Stimulated activated naive CD8-positive, alpha-beta T cell treated with anti-CD3 and anti-CD28 coated beads, Interleukin-15, Interleukin-2, amounts not matched to agents 100 ng/mL and 50 ng/mL, for 24 hours (primary cell): ENCODE results near the gene INPP4B.

ENCODE experiments used
- H3K27ac Mint-ChIP-seq: one replicate; pipeline ENCODE4 v1.8.0; 2021; ENCODE audit warnings: mild to moderate bottlenecking, mixed read lengths
- H3K27me3 Mint-ChIP-seq: one replicate; pipeline ENCODE4 v1.8.0; 2021; ENCODE audit warnings: mixed read lengths
- H3K36me3 Mint-ChIP-seq: one replicate; pipeline ENCODE4 v1.8.0; 2021; ENCODE audit warnings: low read depth, mixed read lengths
- H3K4me1 Mint-ChIP-seq: one replicate; pipeline ENCODE4 v1.8.0; 2021; ENCODE audit warnings: low read depth, mixed read lengths
- H3K4me3 Mint-ChIP-seq: one replicate; pipeline ENCODE4 v1.8.0; 2021; ENCODE audit warnings: mild to moderate bottlenecking, mixed read lengths
- H3K9me3 Mint-ChIP-seq: one replicate; pipeline ENCODE4 v1.8.0; 2021; ENCODE audit warnings: mixed read lengths

INPP4B gene

GRCh38 chr4:142452161-142452855 is 393.8 kb downstream of the INPP4B start:
- Mint-ChIP-seq H3K4me3 (no peak overlapping the region), H3K27ac (no peak overlapping the region), H3K9me3 (peaks cover 4% of the 10 kb centered on the region), H3K4me1 (no peaks in the 10 kb centered on the region), H3K36me3 (no peaks in the 10 kb centered on the region), H3K27me3 (no peaks in the 10 kb centered on the region)

- H3K27ac Mint-ChIP-seq: no peak overlapping the region
- no peak overlapping the region for H3K4me3 Mint-ChIP-seq
- no peaks in the 10 kb centered on the region for H3K36me3 Mint-ChIP-seq
- H3K27me3 Mint-ChIP-seq: no peaks in the 10 kb centered on the region
- H3K4me1 Mint-ChIP-seq: peaks cover 13% of the 10 kb centered on the region
- no peaks in the 10 kb centered on the region for H3K9me3 Mint-ChIP-seq
Observed at GRCh38 chr4:142449771-142450373, 396.2 kb downstream of the INPP4B start.

DNA sequence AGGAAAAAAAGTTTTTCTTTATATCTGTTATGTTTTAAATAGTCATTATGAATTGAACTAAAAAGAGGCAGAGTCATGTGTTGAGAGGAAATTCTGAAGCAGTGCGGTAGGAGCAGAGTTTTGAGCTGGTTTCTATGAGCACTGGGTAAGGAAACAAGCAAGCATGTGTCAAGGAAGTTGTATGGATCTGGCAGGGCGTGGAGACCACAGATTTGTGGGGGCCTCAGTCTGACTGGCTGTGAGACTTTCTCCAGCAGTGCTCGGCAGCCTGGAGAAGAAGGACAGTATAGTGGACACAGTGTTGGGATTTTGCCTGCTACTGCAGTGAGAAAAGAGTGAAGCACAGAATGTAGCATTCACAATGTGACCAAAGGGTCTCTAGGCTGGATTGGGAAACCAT is 399.1 kb downstream of the INPP4B start:
- Mint-ChIP-seq H3K4me1 (peaks cover 21% of the 10 kb centered on the region), H3K27ac (no peak overlapping the region), H3K36me3 (no peaks in the 10 kb centered on the region), H3K27me3 (no peaks in the 10 kb centered on the region), H3K4me3 (no peak overlapping the region), H3K9me3 (peaks cover 5% of the 10 kb centered on the region)

GRCh38 chr4:142443469-142443868 is 402.6 kb downstream of the INPP4B start:
- no peaks in the 10 kb centered on the region for H3K27me3 Mint-ChIP-seq
- peaks cover 5% of the 10 kb centered on the region for H3K9me3 Mint-ChIP-seq
- H3K36me3 Mint-ChIP-seq: no peaks in the 10 kb centered on the region
- peaks cover 21% of the 10 kb centered on the region for H3K4me1 Mint-ChIP-seq
- no peak overlapping the region for H3K27ac Mint-ChIP-seq
- no peak overlapping the region for H3K4me3 Mint-ChIP-seq

GRCh38 chr4:142440093-142440492 is 406.0 kb downstream of the INPP4B start:
- Mint-ChIP-seq H3K9me3 (peaks cover 5% of the 10 kb centered on the region), H3K27me3 (no peaks in the 10 kb centered on the region), H3K36me3 (no peaks in the 10 kb centered on the region), H3K4me1 (peaks cover 8% of the 10 kb centered on the region), H3K27ac (no peak overlapping the region), H3K4me3 (no peak overlapping the region)

DNA sequence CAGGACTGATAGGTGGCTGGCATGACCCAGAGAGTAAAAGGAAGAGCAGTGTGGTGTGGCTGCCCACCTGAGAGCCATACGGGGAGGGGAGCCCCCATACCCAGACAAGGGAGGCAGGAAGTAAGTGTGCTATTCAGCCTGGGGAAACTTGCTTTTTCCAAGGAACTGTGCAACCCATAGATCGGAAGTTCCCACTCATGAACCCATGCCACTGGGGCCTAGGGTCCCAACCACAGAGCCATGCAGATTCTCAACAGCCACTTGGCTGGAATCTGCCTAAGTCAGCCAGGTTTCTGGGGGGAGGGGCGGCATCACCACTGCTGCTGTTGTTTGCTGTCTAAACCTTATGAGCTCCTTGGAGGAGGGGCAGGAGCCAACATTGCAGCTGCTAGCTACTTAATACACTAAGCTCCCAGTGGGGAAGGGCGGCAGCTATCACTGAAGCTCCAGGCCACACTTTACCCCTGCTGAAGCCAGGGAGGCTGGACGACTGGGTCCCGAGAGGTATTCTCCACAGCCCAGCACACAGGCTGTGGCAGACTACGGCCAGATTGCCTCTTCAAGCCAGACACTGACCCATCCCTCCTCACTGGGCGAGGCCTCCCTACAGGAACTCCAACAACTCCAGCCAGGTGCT is 410.4 kb downstream of the INPP4B start:
- H3K36me3 Mint-ChIP-seq: no peaks in the 10 kb centered on the region
- no peak overlapping the region for H3K4me3 Mint-ChIP-seq
- H3K27ac Mint-ChIP-seq: no peak overlapping the region
- H3K4me1 Mint-ChIP-seq: peaks cover 26% of the 10 kb centered on the region
- no peaks in the 10 kb centered on the region for H3K9me3 Mint-ChIP-seq
- no peaks in the 10 kb centered on the region for H3K27me3 Mint-ChIP-seq

DNA sequence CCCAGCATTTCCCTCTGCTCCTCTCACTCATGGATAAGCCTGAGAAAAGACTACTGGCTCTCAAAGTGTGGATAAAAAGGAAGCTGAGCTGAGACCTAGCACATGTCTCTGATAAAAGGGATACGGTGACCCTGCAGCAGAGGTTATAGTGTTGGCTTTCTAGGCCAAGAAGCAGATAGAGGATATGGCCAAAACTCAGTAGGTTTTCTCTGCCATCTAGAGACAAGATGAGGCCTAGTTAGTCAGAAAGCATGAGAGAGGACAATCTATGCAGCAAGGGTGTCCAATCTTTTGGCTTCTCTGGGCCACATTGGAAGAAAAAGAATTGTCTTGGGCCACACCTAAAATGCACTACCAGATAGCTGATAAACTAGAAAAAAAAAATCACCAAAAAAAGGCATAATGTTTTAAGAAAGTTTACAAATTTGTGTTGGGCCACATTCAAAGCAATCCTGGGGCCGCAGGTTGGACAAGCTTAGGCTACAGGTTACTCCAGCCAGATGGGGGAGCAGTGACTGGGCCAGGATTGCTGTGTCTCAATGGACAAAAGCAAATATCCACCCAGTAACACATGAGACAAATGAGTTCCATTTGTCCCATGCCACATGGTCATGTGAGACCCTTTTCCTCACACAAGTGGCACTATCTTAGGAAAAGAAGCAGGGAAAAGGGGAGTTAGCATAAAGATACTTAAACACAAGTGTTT is 411.4 kb downstream of the INPP4B start:
- H3K4me3 Mint-ChIP-seq: no peak overlapping the region
- H3K27ac Mint-ChIP-seq: peak overlapping the region; percentile 14
- H3K27me3 Mint-ChIP-seq: no peaks in the 10 kb centered on the region
- H3K4me1 Mint-ChIP-seq: peaks cover 26% of the 10 kb centered on the region
- no peaks in the 10 kb centered on the region for H3K9me3 Mint-ChIP-seq
- no peaks in the 10 kb centered on the region for H3K36me3 Mint-ChIP-seq

DNA sequence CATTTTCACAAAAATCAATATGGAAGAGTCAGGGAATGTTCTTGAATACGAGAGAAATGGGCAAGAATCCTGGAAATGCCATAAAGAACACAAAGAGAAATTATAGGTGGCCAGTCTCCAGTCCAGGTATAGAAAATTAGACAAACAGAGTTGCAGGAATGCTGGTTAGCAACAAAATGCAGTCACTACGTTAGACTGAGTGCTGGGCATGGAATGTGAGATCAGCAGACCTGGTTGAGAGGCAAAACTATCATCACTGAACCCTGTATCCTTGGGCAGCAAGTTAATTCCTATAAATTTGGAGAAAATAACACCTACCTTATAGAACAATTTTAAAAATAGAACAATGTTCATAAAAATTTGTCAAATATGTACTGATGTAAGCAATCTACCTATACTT is 417.4 kb downstream of the INPP4B start:
- no peaks in the 10 kb centered on the region for H3K36me3 Mint-ChIP-seq
- peaks cover 13% of the 10 kb centered on the region for H3K4me1 Mint-ChIP-seq
- H3K4me3 Mint-ChIP-seq: no peak overlapping the region
- no peak overlapping the region for H3K27ac Mint-ChIP-seq
- H3K9me3 Mint-ChIP-seq: no peaks in the 10 kb centered on the region
- H3K27me3 Mint-ChIP-seq: no peaks in the 10 kb centered on the region

DNA sequence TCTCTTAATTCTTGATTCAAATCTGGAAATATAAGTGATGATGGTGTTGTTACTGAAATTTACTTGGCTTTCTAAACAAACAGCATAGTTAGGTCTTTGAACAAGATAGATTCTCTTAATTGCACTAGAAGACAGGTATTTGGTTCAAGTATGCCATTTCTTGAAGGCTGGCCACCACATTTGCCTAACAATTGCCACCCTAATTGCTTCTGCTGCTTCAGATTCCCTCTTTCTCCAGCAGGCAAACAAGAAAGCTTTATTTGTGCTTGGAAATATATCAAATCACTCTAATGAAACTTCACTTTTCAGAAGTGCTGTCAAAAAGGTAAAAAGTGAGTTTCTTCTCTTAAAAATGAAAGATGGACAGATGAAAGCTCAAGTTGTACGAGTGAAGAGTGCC is 418.6 kb downstream of the INPP4B start:
- H3K36me3 Mint-ChIP-seq: no peaks in the 10 kb centered on the region
- no peaks in the 10 kb centered on the region for H3K27me3 Mint-ChIP-seq
- no peak overlapping the region for H3K4me3 Mint-ChIP-seq
- peaks cover 8% of the 10 kb centered on the region for H3K4me1 Mint-ChIP-seq
- no peak overlapping the region for H3K27ac Mint-ChIP-seq
- no peaks in the 10 kb centered on the region for H3K9me3 Mint-ChIP-seq

DNA sequence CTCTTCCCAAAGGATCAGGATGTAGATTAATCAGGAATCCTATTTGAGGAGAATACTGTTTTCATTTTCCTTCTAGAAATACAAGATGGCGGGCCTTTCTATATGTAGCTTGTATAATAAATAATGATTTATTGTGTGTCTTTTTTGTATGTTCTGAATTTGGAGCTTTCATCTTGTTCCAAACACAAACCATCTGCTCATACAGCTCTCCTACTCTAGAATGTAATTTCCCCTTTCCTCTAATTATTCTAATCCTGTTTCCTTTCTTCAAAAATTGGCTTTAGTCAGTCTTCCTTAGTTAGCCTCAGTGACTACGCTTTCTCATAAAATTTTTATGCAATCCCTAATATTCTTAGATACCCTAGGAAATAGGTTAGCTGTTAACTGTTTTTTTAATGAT is 422.2 kb downstream of the INPP4B start:
- no peaks in the 10 kb centered on the region for H3K9me3 Mint-ChIP-seq
- H3K4me3 Mint-ChIP-seq: no peak overlapping the region
- no peaks in the 10 kb centered on the region for H3K36me3 Mint-ChIP-seq
- no peak overlapping the region for H3K27ac Mint-ChIP-seq
- no peaks in the 10 kb centered on the region for H3K27me3 Mint-ChIP-seq
- H3K4me1 Mint-ChIP-seq: peaks cover 14% of the 10 kb centered on the region

DNA sequence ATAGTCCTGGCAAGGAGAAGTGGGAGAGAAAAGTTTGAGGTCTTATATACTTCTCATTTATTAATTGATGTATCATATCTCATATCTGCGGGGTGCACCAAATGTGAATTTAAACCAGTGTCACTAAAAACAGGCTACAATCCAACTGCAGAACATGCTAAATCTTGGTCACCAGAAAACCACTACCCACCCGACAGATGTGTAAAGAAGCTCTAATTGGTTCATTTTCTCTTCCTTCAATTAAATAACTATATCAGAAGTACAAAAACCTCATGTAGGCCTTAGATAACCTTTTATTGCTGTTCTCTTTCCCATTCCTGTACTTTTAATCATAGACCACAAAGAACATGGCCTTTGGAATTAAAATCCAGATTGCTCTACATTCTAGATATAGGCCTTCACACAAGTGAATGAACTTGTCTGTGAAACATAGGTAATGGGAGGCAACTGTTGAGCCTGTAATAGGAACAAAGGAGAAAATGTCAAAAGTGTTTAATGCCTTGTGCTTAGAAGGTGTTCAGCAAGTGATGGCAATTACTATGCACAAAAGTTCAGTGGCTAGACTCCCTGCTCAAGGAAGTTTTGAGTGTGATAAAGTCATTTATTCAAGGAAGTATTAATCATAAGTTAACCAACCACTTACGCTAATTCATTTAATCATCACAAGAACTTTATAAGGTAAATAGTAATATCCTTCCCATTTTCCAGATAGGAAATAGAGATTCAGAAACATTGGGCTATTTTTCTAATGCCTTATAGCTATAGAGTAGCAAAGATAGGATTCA is 425.6 kb downstream of the INPP4B start:
- H3K27me3 Mint-ChIP-seq: no peaks in the 10 kb centered on the region

DNA sequence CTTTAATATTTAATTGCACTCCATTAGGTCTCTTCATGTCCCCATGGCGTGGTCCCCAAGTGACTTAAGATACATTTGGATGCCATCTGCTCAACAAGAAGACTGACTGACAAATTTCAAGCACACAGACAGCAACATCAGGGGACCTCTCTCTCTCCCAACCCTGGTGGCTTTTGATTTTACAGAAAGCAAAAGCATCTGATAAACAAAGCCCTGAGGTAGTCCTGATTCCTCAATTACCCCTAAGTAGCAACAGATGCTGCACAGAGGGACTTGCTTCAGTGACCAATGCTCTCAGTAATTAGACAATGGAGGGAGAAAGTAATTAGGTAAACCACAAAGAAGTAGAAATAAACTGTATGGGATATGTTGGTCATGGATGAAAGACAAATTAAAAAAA is 426.4 kb downstream of the INPP4B start:
- Mint-ChIP-seq H3K36me3 (no peaks in the 10 kb centered on the region), H3K9me3 (no peaks in the 10 kb centered on the region), H3K4me1 (peaks cover 46% of the 10 kb centered on the region), H3K4me3 (no peak overlapping the region), H3K27me3 (no peaks in the 10 kb centered on the region), H3K27ac (no peak overlapping the region)

More for the DNA sequence above, 425.6 kb downstream of the INPP4B start:
- Mint-ChIP-seq H3K4me1 (peaks cover 40% of the 10 kb centered on the region), H3K36me3 (no peaks in the 10 kb centered on the region), H3K27ac (no peak overlapping the region), H3K9me3 (no peaks in the 10 kb centered on the region), H3K4me3 (no peak overlapping the region)

DNA sequence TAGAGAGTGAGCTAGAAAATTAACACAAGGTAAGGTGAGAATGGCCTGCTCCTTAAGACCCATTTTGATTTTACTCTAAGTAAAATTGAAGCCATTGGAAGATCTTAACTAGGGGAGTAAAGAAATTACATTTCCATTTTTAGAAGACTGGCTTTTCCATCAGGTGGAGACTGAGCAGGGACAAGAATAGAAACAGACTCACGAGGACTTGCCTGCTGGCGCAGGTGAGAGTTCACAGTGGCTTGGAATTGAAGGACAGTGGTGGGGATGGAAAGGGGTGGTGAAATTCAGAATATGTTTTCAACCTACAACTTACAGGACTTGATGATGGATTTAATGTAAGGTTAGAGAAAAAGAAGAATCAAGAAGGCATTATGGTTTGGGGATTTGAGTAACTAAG is 427.4 kb downstream of the INPP4B start:
- no peak overlapping the region for H3K4me3 Mint-ChIP-seq
- no peaks in the 10 kb centered on the region for H3K27me3 Mint-ChIP-seq
- H3K27ac Mint-ChIP-seq: no peak overlapping the region
- no peaks in the 10 kb centered on the region for H3K9me3 Mint-ChIP-seq
- peaks cover 56% of the 10 kb centered on the region for H3K4me1 Mint-ChIP-seq
- H3K36me3 Mint-ChIP-seq: no peaks in the 10 kb centered on the region

DNA sequence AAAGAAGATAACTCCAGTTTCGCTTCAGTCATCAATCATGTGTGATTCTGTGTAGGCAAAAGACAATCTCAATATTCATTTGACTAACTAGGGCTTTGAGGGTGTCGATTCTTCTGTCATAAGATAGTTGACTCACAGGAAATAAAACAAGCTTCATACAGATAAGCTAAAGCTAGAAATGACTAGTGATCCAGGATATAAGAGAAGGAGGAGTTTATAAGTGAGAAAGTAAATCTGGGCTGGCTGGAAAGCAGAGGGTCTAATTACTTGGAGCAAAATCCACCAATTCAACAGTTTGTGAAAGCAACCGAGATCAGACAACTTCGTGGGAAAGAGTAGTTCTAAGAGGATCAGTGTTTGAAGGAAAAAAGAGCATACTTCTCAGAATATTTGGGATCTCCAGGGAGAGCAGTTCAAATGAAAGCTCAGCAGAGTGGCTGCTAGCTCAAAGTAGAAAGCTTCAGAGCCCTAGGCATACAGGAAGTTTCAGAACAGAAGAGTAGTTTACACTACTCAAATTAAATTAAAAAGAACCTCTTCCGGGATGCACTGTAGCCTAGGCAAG is 429.3 kb downstream of the INPP4B start:
- Mint-ChIP-seq H3K4me1 (peaks cover 72% of the 10 kb centered on the region), H3K36me3 (no peaks in the 10 kb centered on the region), H3K27ac (peak overlapping the region; percentile 98), H3K27me3 (no peaks in the 10 kb centered on the region), H3K9me3 (no peaks in the 10 kb centered on the region), H3K4me3 (peak overlapping the region; percentile 76)
